D721Med (cell line): ENCODE data around the gene RAF1.

Experiments used
- DNase-seq: peaks from one replicate; pipeline ENCODE4 v3.0.0; 2011; ENCODE audit warnings: low spot score; ENCODE audit not compliant: insufficient read length
- FAIRE-seq: peaks from 2 replicates; lab custom pipeline; 2011; peaks lifted over from hg19 to GRCh38; lab: Jason Lieb, UNC
- TF ChIP-seq, protein P1 (sequence below): IDR thresholded peaks from 2 replicates; pipeline ENCODE4 v1.5.1; 2012; ENCODE audit warnings: mild to moderate bottlenecking, control low read depth; ENCODE audit not compliant: insufficient read depth; ENCODE audit errors: missing control alignments

Gene RAF1

DNA sequence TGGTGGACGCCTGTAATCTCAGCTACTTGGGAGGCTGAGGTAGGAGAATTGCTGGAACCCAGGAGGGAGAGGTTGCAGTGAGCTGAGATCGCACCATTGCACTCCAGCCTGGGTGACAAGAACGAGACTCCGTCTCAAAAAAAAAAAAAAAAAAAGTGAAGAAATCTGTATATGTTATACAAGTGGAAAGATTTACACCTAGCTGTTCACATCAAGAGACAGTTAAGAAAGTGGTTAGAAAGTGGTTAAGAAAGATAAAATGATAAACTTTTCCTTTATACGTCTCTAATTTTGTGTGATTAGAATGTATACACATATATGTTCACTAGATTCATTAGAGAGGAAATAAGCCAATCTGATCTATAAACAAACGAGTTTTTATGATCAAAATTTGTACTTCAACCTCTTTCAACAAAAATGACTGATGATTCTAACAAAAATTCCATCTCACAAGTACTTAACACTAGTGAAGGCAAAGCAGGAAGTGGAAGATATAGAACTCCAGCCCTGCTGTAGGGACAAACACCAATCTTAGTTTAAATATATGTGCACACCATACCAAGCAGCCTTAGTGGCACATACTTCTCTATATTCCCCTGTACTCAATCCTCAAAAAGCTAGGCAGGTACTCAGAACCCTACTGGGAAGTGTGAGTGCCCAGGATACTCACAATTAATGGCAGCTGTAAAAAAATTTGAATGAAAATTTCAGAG is 51.2 kb downstream of the RAF1 start:
- TF ChIP-seq, protein P1, sequence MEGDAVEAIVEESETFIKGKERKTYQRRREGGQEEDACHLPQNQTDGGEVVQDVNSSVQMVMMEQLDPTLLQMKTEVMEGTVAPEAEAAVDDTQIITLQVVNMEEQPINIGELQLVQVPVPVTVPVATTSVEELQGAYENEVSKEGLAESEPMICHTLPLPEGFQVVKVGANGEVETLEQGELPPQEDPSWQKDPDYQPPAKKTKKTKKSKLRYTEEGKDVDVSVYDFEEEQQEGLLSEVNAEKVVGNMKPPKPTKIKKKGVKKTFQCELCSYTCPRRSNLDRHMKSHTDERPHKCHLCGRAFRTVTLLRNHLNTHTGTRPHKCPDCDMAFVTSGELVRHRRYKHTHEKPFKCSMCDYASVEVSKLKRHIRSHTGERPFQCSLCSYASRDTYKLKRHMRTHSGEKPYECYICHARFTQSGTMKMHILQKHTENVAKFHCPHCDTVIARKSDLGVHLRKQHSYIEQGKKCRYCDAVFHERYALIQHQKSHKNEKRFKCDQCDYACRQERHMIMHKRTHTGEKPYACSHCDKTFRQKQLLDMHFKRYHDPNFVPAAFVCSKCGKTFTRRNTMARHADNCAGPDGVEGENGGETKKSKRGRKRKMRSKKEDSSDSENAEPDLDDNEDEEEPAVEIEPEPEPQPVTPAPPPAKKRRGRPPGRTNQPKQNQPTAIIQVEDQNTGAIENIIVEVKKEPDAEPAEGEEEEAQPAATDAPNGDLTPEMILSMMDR, result no peak
- DNase-seq (no peak), FAIRE-seq (no peak)

DNA sequence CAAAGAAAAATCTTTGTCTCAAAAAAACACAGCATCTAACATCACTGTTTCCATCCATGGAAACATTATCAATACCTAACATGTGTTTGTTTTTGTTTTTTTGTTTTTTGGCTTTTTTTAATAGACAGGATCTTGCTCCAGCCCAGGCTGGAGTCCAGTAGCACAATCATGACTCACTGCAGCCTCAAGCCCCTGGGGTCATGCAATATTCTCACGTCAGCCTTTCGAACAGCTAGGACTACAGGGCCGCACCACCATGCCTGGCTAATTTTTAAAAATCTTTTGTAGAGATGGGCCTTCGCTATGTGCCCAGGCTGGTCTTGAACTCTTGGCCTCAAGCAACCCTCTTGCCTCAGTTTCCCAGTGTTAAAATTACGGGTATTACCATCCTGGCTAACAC is 52.8 kb downstream of the RAF1 start:
- DNase-seq (no peak), FAIRE-seq (no peak)
- TF ChIP-seq, protein P1, result no peak

DNA sequence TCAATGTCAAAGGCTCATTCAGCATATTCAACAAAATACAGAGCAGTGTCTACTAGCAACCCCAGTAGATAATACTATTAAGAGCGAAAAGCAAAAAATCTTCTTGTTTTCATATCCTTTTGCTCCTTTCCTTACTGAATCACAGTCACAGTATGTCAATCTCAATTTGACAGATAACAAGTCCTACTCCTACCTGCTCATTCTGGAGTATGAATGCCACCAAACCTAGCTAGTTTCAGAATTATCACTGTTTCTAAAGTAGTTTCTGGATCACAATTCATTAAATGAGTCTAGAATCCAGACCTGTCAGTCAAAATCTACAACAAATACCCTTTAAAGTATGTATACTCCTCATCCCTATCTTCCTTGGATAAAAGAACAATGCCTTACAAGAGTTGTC is 55.5 kb downstream of the RAF1 start:
- no peak for DNase-seq
- TF ChIP-seq, protein P1, result no peak
- no peak for FAIRE-seq

DNA sequence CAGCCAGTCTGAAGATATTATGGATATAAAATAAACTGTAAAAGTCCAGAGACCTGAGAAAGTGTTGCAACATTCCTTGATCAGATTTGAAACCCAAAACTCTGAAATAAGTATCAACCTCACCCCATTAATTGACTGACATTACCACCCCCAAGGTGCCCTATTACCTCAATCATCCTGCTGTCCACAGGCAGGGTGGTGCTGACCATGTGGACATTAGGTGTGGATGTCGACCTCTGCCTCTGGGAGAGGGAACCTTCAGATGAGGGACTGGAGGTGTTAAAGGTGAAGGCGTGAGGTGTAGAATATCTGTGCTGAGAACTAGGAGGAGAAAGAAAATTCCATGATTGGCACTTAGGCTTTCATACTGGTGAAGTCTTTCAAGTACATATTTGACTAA is 59.9 kb downstream of the RAF1 start:
- TF ChIP-seq, protein P1, result no peak
- FAIRE-seq (no peak), DNase-seq (no peak)

DNA sequence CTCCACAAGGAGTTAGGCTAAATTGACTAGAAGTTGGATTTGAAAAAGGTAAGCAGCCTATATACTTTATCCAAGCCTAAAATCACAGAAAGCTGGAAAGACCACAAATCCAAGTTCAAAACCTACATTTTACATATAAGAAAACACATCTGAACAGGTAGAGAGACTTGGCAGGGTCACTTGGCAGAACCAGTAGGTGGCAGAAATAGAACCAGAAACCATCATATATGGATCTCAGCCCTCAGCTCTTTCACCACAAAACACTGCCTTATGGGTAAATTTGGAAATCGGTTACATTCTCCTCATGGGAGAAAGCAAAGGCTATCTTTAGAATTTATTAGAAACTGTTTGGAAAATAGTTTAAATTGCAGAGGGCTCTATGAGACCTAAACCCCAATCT is 62.8 kb downstream of the RAF1 start:
- TF ChIP-seq, protein P1, result no peak
- DNase-seq (no peak), FAIRE-seq (no peak)

- TF ChIP-seq, protein P1, result no peak
These were observed 65.0 kb downstream of the RAF1 start for GRCh38 chr3:12598890-12599289.

DNA sequence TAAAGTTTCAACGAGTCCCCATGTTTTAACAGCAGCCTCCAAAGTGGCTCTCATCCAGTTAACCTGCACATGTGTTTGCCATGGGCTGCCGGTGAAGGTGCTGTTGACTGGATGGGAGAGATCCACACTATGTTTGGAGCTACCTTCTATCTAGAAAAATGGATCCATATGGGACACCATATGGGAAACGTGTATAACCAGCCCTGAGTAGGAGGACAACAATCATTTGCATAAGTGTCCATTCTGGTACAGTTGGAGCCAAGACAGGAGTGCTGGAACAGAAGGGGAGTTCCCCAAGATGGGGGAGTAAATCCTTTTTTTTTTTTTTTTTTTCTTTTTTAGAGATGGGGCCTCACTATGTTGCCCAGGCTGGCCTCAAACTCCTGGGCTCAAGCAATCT is 70.4 kb downstream of the RAF1 start:
- DNase-seq (no peak), FAIRE-seq (no peak)
- TF ChIP-seq, protein P1, result no peak

More at GRCh38 chr3:12598890-12599289, 65.0 kb downstream of the RAF1 start:
- DNase-seq (no peak), FAIRE-seq (no peak)
